DND-41 (cell line): ENCODE measurements around the gene CD86.

Experiments used
- ATAC-seq: fragments of 200-7000 bp; cut with Tn5 transposase; 3 replicates; pipeline ENCODE4 v1.9.1; 2021; ENCODE audit warnings: low read depth; ENCODE audit not compliant: insufficient read depth
- DNase-seq: peaks from one replicate; pipeline ENCODE4 v3.0.0-alpha.2; 2020
- H2AFZ ChIP-seq: 2 replicates; pipeline ENCODE4 v1.6.0; 2012; ENCODE audit warnings: low read depth, low read length
- H3K27ac ChIP-seq: 2 replicates; pipeline ENCODE4 v1.5.1; 2012; ENCODE audit warnings: low read length, inconsistent platforms
- H3K27me3 ChIP-seq: fragments of 200-600 bp; sonication (generic); 2 replicates; pipeline ENCODE4 v1.6.0; 2012; ENCODE audit warnings: low read length, mild to moderate bottlenecking, inconsistent platforms; ENCODE audit not compliant: insufficient read depth, poor library complexity
- H3K36me3 ChIP-seq: 2 replicates; pipeline ENCODE4 v1.5.1; 2012; ENCODE audit warnings: low read length, inconsistent platforms; ENCODE audit not compliant: insufficient read depth
- H3K4me1 ChIP-seq: 2 replicates; pipeline ENCODE4 v1.5.1; 2012; ENCODE audit warnings: mild to moderate bottlenecking, low read length; ENCODE audit not compliant: insufficient read depth
- H3K4me2 ChIP-seq: 2 replicates; pipeline ENCODE4 v1.6.0; 2012; ENCODE audit warnings: mild to moderate bottlenecking, moderate library complexity, low read length, inconsistent platforms; ENCODE audit not compliant: insufficient read depth
- H3K4me3 ChIP-seq, 2 experiments: fragments of 200-600 bp in 1 of 2; shearing (Covaris generic) in 1 of 2; 2 replicates each; pipeline ENCODE4 v1.5.1; 2012 to 2016; ENCODE audit warnings: inconsistent platforms in 2 of 2, low read length in 2 of 2, mild to moderate bottlenecking in 2 of 2, low read depth in 1 of 2, moderate library complexity in 1 of 2
- H3K79me2 ChIP-seq: 2 replicates; pipeline ENCODE4 v1.6.0; 2012; ENCODE audit warnings: low read length, inconsistent platforms; ENCODE audit not compliant: insufficient read depth
- H3K9ac ChIP-seq: 2 replicates; pipeline ENCODE4 v1.6.0; 2012; ENCODE audit warnings: low read depth, mild to moderate bottlenecking, inconsistent platforms, low read length, moderate library complexity
- H3K9me3 ChIP-seq: 2 replicates; pipeline ENCODE4 v1.5.1; 2012; ENCODE audit warnings: low read length, moderate library complexity, mild to moderate bottlenecking, inconsistent platforms; ENCODE audit not compliant: insufficient read depth, severe bottlenecking
- H4K20me1 ChIP-seq: 2 replicates; pipeline ENCODE4 v1.6.0; 2012; ENCODE audit warnings: low read length; ENCODE audit not compliant: insufficient read depth
- EZH2 ChIP-seq: IDR thresholded peaks from 3 replicates; pipeline ENCODE4 v1.6.1; 2012; ENCODE audit warnings: borderline replicate concordance, low read depth, mild to moderate bottlenecking, moderate library complexity, low read length, inconsistent platforms; ENCODE audit not compliant: severe bottlenecking
- TF ChIP-seq, protein P1 (sequence below): IDR thresholded peaks from 2 replicates; pipeline ENCODE4 v1.5.1; 2012; ENCODE audit warnings: borderline replicate concordance, low read length, moderate library complexity, mild to moderate bottlenecking; ENCODE audit not compliant: poor library complexity, severe bottlenecking; ENCODE audit errors: extremely low read depth

The CD86 gene

DNA sequence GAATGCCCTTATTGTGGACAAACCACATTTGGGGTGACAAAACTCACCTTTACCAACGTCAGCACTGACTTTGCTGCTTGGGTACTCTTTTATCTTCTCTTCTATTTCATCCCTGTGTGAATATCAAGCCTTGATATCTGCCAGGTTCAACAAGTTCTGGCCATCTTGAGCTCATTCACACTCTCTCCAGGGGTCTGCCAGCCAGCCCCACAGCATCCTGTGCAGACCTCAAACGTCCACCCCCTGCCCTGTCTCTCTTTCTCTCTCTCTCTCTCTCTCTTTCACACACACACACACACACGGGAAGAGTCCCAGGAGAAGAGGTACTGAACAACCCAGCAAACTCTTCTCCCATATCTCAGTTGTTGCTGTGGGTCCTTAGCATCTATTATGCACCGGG, 43.8 kb upstream of the CD86 start:
- Histone ChIP-seq H3K4me1 (no peaks in the 10 kb centered on the region), H2AFZ (no peak overlapping the region), H3K27me3 (peaks cover 8% of the 10 kb centered on the region), H4K20me1 (no peaks in the 10 kb centered on the region), H3K4me2 (no peak overlapping the region), H3K9me3 (no peaks in the 10 kb centered on the region), H3K4me3 (no peak overlapping the region), H3K36me3 (no peaks in the 10 kb centered on the region), H3K27ac (no peak overlapping the region), H3K79me2 (no peaks in the 10 kb centered on the region), H3K9ac (no peak overlapping the region)
- DNase-seq (no peak), ATAC-seq (no peak)
- no peak for TF ChIP-seq EZH2
- TF ChIP-seq, protein P1, sequence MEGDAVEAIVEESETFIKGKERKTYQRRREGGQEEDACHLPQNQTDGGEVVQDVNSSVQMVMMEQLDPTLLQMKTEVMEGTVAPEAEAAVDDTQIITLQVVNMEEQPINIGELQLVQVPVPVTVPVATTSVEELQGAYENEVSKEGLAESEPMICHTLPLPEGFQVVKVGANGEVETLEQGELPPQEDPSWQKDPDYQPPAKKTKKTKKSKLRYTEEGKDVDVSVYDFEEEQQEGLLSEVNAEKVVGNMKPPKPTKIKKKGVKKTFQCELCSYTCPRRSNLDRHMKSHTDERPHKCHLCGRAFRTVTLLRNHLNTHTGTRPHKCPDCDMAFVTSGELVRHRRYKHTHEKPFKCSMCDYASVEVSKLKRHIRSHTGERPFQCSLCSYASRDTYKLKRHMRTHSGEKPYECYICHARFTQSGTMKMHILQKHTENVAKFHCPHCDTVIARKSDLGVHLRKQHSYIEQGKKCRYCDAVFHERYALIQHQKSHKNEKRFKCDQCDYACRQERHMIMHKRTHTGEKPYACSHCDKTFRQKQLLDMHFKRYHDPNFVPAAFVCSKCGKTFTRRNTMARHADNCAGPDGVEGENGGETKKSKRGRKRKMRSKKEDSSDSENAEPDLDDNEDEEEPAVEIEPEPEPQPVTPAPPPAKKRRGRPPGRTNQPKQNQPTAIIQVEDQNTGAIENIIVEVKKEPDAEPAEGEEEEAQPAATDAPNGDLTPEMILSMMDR, result no peak

DNA sequence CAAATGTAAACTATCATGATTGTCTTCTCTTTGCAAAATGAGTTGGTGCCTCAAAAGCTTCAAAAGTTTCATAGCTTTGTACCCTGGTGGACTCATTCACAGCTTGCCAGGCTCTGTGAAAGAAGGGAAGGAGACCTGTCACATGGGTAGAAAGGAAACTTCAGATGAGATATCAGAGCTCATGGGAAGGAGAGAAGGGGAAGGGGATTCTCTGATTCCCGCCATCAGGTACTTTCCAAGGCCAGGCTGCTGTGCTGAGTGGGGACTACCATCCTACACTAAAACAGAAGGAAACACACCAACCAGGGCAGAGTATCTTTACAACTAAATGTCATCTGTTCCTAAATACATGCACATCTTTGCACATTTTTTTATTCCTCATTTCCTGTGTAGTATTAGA, 42.3 kb upstream of the CD86 start:
- Histone ChIP-seq H3K4me1 (no peaks in the 10 kb centered on the region), H2AFZ (no peak overlapping the region), H3K36me3 (no peaks in the 10 kb centered on the region), H3K9me3 (no peaks in the 10 kb centered on the region), H4K20me1 (no peaks in the 10 kb centered on the region), H3K4me3 (no peak overlapping the region), H3K4me2 (no peak overlapping the region), H3K9ac (no peak overlapping the region), H3K27ac (no peak overlapping the region), H3K27me3 (peaks cover 8% of the 10 kb centered on the region), H3K79me2 (no peaks in the 10 kb centered on the region)
- TF ChIP-seq EZH2, result no peak
- TF ChIP-seq, protein P1, result no peak
- DNase-seq, result no peak
- no peak for ATAC-seq

DNA sequence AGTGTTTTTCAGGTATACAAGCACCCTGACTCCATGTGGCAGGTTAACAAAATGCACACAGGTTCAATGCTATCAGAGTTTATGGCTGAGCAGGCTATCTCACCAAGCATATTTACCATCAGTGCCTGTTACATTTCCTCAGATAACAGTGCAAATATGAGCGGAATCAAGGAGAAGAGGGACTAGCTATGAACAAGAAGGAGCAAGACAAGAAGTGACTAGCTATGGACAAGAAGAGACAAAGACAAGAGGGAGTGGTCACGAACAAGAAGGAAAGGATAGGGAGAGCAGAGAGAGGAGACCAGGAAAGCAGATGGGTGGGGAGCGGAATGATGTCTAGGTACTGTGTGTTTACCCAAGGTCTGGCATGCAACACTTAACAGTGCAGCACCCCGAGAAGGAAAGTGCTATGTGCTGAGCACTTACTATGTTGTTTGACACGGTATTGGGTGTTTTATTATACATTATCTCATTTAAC, 41.7 kb upstream of the CD86 start:
- H3K4me2 ChIP-seq, result no peak overlapping the region
- H3K9me3 ChIP-seq, result no peaks in the 10 kb centered on the region
- ATAC-seq, result no peak
- H4K20me1 ChIP-seq, result no peaks in the 10 kb centered on the region
- peaks cover 8% of the 10 kb centered on the region for H3K27me3 ChIP-seq
- DNase-seq, result no peak
- TF ChIP-seq EZH2, result no peak
- TF ChIP-seq, protein P1, result no peak
- H3K4me3 ChIP-seq, result no peak overlapping the region
- no peak overlapping the region for H2AFZ ChIP-seq
- no peak overlapping the region for H3K27ac ChIP-seq
- no peaks in the 10 kb centered on the region for H3K4me1 ChIP-seq
- no peaks in the 10 kb centered on the region for H3K79me2 ChIP-seq
- H3K9ac ChIP-seq, result no peak overlapping the region
- no peaks in the 10 kb centered on the region for H3K36me3 ChIP-seq

DNA sequence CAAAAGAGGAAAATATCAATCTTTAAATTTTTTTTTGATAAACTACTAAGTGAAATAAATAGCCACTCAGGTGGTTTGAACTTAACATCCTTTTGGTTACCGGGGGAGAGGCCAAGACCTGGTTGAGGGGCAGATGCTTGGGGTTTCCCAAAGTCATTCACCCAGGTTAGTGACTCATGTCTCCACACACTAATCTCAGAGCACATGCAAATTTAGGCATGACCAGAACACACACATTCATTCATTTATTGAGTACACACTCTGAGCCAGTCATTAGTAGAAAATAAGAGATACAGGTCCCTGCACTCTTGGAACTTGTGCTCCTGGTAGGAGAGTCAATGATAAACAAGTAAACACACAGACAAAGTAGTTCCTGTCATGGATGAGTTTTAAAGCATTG, 40.4 kb upstream of the CD86 start:
- ATAC-seq, result no peak
- TF ChIP-seq EZH2, result no peak
- TF ChIP-seq, protein P1, result no peak
- Histone ChIP-seq H3K27me3 (peaks cover 11% of the 10 kb centered on the region), H3K9ac (no peak overlapping the region), H3K4me1 (no peaks in the 10 kb centered on the region), H3K27ac (no peak overlapping the region), H2AFZ (no peak overlapping the region), H4K20me1 (no peaks in the 10 kb centered on the region), H3K79me2 (no peaks in the 10 kb centered on the region), H3K36me3 (no peaks in the 10 kb centered on the region), H3K4me2 (no peak overlapping the region), H3K4me3 (no peak overlapping the region), H3K9me3 (no peaks in the 10 kb centered on the region)
- no peak for DNase-seq
